Keratinocyte (primary cell): ENCODE results near the gene LDB1. TPM values are rescaled to one million over a fixed set of nuclear protein-coding genes. Genes with fewer than 3 reads are reported as not detected.

Source experiments
- DNase-seq: peaks from one replicate; pipeline ENCODE4 v3.0.0-alpha.2; 2011; ENCODE audit warnings: low read depth, missing footprints, low spot score
- FAIRE-seq: peaks from 2 replicates; lab custom pipeline; 2011; peaks lifted over from hg19 to GRCh38; lab: Jason Lieb, UNC
- H2AFZ ChIP-seq: 2 replicates; pipeline ENCODE4 v1.6.0; 2012; ENCODE audit warnings: low read length, control low read depth, inconsistent platforms; ENCODE audit not compliant: control insufficient read depth
- H3K27ac ChIP-seq: 2 replicates; pipeline ENCODE4 v1.5.1; 2011; ENCODE audit warnings: low read length; ENCODE audit not compliant: control insufficient read depth, insufficient read depth
- H3K27me3 ChIP-seq: 3 replicates; pipeline ENCODE4 v1.6.0; 2011; ENCODE audit warnings: low read length; ENCODE audit not compliant: control insufficient read depth, insufficient read depth; ENCODE audit errors: extremely low read depth
- H3K36me3 ChIP-seq, 2 experiments: 2 replicates in 1 of 2; 3 replicates in 1 of 2; pipeline ENCODE4 v1.5.1; 2011; ENCODE audit warnings: low read length in 2 of 2, mild to moderate bottlenecking in 1 of 2; ENCODE audit not compliant: control insufficient read depth in 2 of 2, insufficient read depth in 2 of 2; ENCODE audit errors: extremely low read depth in 1 of 2
- H3K4me1 ChIP-seq: 3 replicates; pipeline ENCODE4 v1.5.1; 2011; ENCODE audit warnings: low read length; ENCODE audit not compliant: control insufficient read depth, insufficient read depth; ENCODE audit errors: extremely low read depth
- H3K4me2 ChIP-seq: 3 replicates; pipeline ENCODE4 v1.6.0; 2011; ENCODE audit warnings: low read depth, low read length; ENCODE audit not compliant: control insufficient read depth, insufficient read depth; ENCODE audit errors: extremely low read depth
- H3K4me3 ChIP-seq, 3 experiments: fragments of 200-600 bp in 1 of 3; sonication (generic) in 1 of 3; 2 replicates in 2 of 3; 3 replicates in 1 of 3; pipeline ENCODE4 v1.5.1; 2011 to 2016; ENCODE audit warnings: low read length in 3 of 3, mild to moderate bottlenecking in 3 of 3, control low read depth in 2 of 3, inconsistent platforms in 1 of 3, low read depth in 1 of 3, mixed read lengths in 1 of 3, mixed run types in 1 of 3, moderate library complexity in 1 of 3; ENCODE audit not compliant: control insufficient read depth in 2 of 3, insufficient read depth in 2 of 3; ENCODE audit errors: extremely low read depth in 1 of 3
- H3K79me2 ChIP-seq: 2 replicates; pipeline ENCODE4 v1.6.0; 2012; ENCODE audit warnings: low read length; ENCODE audit not compliant: control insufficient read depth, insufficient read depth
- H3K9ac ChIP-seq: 3 replicates; pipeline ENCODE4 v1.6.0; 2011; ENCODE audit warnings: low read length; ENCODE audit not compliant: control insufficient read depth, insufficient read depth; ENCODE audit errors: extremely low read depth
- H3K9me1 ChIP-seq: 3 replicates; pipeline ENCODE4 v1.6.0; 2011; ENCODE audit warnings: low read length; ENCODE audit not compliant: control insufficient read depth, insufficient read depth; ENCODE audit errors: extremely low read depth
- H3K9me3 ChIP-seq: 2 replicates; pipeline ENCODE4 v1.5.1; 2012; ENCODE audit warnings: low read depth, low read length; ENCODE audit not compliant: control insufficient read depth
- H4K20me1 ChIP-seq: 3 replicates; pipeline ENCODE4 v1.6.0; 2011; ENCODE audit warnings: low read length; ENCODE audit not compliant: control insufficient read depth, insufficient read depth; ENCODE audit errors: extremely low read depth
- CTCF ChIP-seq, 3 experiments: IDR thresholded peaks in 1 of 3; conservative IDR thresholded peaks in 1 of 3; optimal IDR thresholded peaks in 1 of 3; 2 replicates in 2 of 3; 3 replicates in 1 of 3; pipeline versions ENCODE3 to v1.5.1; 2011; ENCODE audit warnings: low read length in 3 of 3, mild to moderate bottlenecking in 3 of 3, moderate library complexity in 2 of 3, control low read depth in 1 of 3, inconsistent platforms in 1 of 3; ENCODE audit not compliant: insufficient read depth in 2 of 3; ENCODE audit errors: extremely low read depth in 1 of 3
- EZH2 ChIP-seq: IDR thresholded peaks from one replicate; pipeline ENCODE4 v1.6.1; 2012; ENCODE audit warnings: inconsistent platforms, mild to moderate bottlenecking, low read length, moderate library complexity
- dilution Hi-C: fragments of 300-500 bp; cut with MboI; formaldehyde crosslinking; loops from one replicate; pipeline ENCODE4 v1.7.0; 2020; ENCODE audit warnings: low sequenced_read_pairs; ENCODE audit not compliant: extremely low pct_ligation_motif_present
- polyA plus RNA-seq, 5 experiments: library from polyadenylated mRNA; depleted of rRNA in 3 of 5; stranded (reverse) in 3 of 5; stranded (forward) in 1 of 5; unstranded in 1 of 5; fragments of >200 nt; gene quantifications; 1 replicate in 1 of 5; 2 replicates in 3 of 5; 3 replicates in 1 of 5; pipeline versions ENCODE4 v1.2.1 to v1.2.3, GENCODE V29; 2011 to 2012; ENCODE audit warnings: missing spikeins in 2 of 5, low read depth in 1 of 5, low replicate concordance in 1 of 5

LDB1 gene
- polyA plus RNA-seq, 1 donor (not counting 4 experiments of a cell fraction or from before 2014, with no cell fraction given) = 97.3 TPM

GRCh38 chr10:102150970-102151773, 31.0 kb upstream of the LDB1 start:
- Histone ChIP-seq H3K9ac (peak overlapping the region; percentile 99), H3K9me1 (no peaks in the 10 kb centered on the region), H3K36me3 (peaks cover 23 to 47% of the 10 kb centered on the region in 2 experiments), H3K9me3 (no peaks in the 10 kb centered on the region), H3K4me2 (peak overlapping the region; percentile 95), H3K4me1 (peaks cover 26% of the 10 kb centered on the region), H3K27ac (peak overlapping the region; percentile 99), H3K4me3 (peak overlapping the region; percentile 8 to 53 (median 44)), H3K79me2 (peaks cover 61% of the 10 kb centered on the region), H3K27me3 (no peaks in the 10 kb centered on the region), H4K20me1 (peaks cover 25% of the 10 kb centered on the region), H2AFZ (no peak overlapping the region)
- TF ChIP-seq EZH2 = no peak
- no peak for TF ChIP-seq CTCF (optimal IDR thresholded peaks at IDR 0.05 in 1 of 3, IDR thresholded peaks at IDR 0.05 in 1 of 3, conservative IDR thresholded peaks at IDR 0.05 in 1 of 3; ENCODE audit: extremely low read depth in 1 of 3, insufficient read depth in 2 of 3, low read length in 3 of 3)
- dilution Hi-C loops = no loop called here
- DNase-seq (no peak), FAIRE-seq (peak; percentile 81)

- Histone ChIP-seq H2AFZ (no peak overlapping the region), H3K9me1 (no peaks in the 10 kb centered on the region), H3K27ac (no peak overlapping the region), H3K27me3 (no peaks in the 10 kb centered on the region), H3K36me3 (peaks cover 36 to 49% of the 10 kb centered on the region in 2 experiments), H3K4me3 (no peak overlapping the region), H3K9me3 (no peaks in the 10 kb centered on the region), H3K4me2 (no peak overlapping the region), H4K20me1 (peaks cover 22% of the 10 kb centered on the region), H3K9ac (no peak overlapping the region), H3K4me1 (peaks cover 23% of the 10 kb centered on the region), H3K79me2 (peaks cover 49% of the 10 kb centered on the region)
- DNase-seq (no peak), FAIRE-seq (no peak)
- dilution Hi-C loops = no loop called here
- TF ChIP-seq CTCF (optimal IDR thresholded peaks at IDR 0.05 in 1 of 3, IDR thresholded peaks at IDR 0.05 in 1 of 3, conservative IDR thresholded peaks at IDR 0.05 in 1 of 3; ENCODE audit: extremely low read depth in 1 of 3, insufficient read depth in 2 of 3, low read length in 3 of 3) (no peak), EZH2 (no peak)
These were observed 28.1 kb upstream of the LDB1 start for GRCh38 chr10:102148275-102148674.
